HCT116 (cell line): ENCODE results near the gene MAN2C1.
A peak's percentile ranks its signal among the peaks of the same experiment; 100 is the strongest.

Experiments
- CEBPB ChIP-seq: IDR thresholded peaks from 2 replicates; pipeline ENCODE4 v1.6.1; 2012; ENCODE audit warnings: low read depth
- EGR1 ChIP-seq: IDR thresholded peaks from 2 replicates; pipeline ENCODE4 v1.6.1; 2012; ENCODE audit warnings: low read depth
- EZH2phosphoT487 ChIP-seq: fragments of 200-600 bp; IDR thresholded peaks from 2 replicates; pipeline ENCODE4 v1.6.1; 2018; ENCODE audit warnings: antibody characterized with exemption, borderline replicate concordance
- JUND ChIP-seq: IDR thresholded peaks from 2 replicates; pipeline ENCODE4 v1.6.1; 2012
- POLR2A ChIP-seq: IDR thresholded peaks from 2 replicates; pipeline ENCODE4 v1.7.0; 2011; ENCODE audit warnings: borderline replicate concordance; ENCODE audit not compliant: insufficient read depth, insufficient read length; ENCODE audit errors: extremely low read depth
- POLR2AphosphoS5 ChIP-seq: IDR thresholded peaks from 2 replicates; pipeline ENCODE4 v1.6.1; 2011; ENCODE audit warnings: mild to moderate bottlenecking, low read depth, low read length, moderate library complexity
- SIN3A ChIP-seq: IDR thresholded peaks from 2 replicates; pipeline ENCODE4 v1.6.1; 2012; ENCODE audit warnings: low read depth
- SRF ChIP-seq: IDR thresholded peaks from 2 replicates; pipeline ENCODE4 v1.6.1; 2012; ENCODE audit warnings: low read depth
- ZFX ChIP-seq: fragments of 450-650 bp; IDR thresholded peaks from 2 replicates; pipeline ENCODE4 v1.6.1; 2017
- TF ChIP-seq, protein P1 (sequence below), 3 experiments: fragments of 200-600 bp in 1 of 3; sonication (generic) in 1 of 3; IDR thresholded peaks in 2 of 3; conservative IDR thresholded peaks in 1 of 3; 2 replicates each; pipeline ENCODE4 v1.5.1; 2012 to 2017; ENCODE audit warnings: low read depth in 2 of 3, low read length in 2 of 3, antibody characterized with exemption in 1 of 3, borderline replicate concordance in 1 of 3, control low read depth in 1 of 3, mild to moderate bottlenecking in 1 of 3, mixed read lengths in 1 of 3, mixed run types in 1 of 3, moderate library complexity in 1 of 3; ENCODE audit not compliant: insufficient read depth in 1 of 3
- TF ChIP-seq, protein P2 (sequence below): IDR thresholded peaks from 2 replicates; pipeline ENCODE4 v1.6.1; 2012; ENCODE audit warnings: low read depth

DNA sequence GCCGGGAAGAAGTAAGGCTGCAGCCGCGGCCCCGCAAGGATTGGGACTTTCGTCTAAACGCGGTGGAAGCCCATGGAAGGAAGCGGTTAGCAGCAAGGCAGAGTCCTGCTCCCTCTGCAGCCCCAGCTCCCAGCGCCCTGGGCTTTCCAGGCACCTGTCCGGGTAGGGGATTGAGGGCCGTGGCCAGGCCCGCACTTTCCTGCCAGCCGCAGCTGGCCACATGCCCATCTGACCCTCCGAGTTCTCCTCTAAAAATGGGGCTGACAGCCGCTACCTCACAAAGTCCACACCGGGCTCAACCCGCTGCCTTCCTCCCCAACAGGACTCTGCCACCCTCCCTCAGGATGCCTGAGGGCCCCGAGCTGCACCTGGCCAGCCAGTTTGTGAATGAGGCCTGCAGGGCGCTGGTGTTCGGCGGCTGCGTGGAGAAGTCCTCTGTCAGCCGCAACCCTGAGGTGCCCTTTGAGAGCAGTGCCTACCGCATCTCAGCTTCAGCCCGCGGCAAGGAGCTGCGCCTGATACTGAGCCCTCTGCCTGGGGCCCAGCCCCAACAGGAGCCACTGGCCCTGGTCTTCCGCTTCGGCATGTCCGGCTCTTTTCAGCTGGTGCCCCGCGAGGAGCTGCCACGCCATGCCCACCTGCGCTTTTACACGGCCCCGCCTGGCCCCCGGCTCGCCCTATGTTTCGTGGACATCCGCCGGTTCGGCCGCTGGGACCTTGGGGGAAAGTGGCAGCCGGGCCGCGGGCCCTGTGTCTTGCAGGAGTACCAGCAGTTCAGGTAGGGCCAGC lies 19.7 kb downstream of the MAN2C1 start:
- TF ChIP-seq, protein P1, sequence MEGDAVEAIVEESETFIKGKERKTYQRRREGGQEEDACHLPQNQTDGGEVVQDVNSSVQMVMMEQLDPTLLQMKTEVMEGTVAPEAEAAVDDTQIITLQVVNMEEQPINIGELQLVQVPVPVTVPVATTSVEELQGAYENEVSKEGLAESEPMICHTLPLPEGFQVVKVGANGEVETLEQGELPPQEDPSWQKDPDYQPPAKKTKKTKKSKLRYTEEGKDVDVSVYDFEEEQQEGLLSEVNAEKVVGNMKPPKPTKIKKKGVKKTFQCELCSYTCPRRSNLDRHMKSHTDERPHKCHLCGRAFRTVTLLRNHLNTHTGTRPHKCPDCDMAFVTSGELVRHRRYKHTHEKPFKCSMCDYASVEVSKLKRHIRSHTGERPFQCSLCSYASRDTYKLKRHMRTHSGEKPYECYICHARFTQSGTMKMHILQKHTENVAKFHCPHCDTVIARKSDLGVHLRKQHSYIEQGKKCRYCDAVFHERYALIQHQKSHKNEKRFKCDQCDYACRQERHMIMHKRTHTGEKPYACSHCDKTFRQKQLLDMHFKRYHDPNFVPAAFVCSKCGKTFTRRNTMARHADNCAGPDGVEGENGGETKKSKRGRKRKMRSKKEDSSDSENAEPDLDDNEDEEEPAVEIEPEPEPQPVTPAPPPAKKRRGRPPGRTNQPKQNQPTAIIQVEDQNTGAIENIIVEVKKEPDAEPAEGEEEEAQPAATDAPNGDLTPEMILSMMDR (IDR thresholded peaks at IDR 0.05 in 2 of 3, conservative IDR thresholded peaks at IDR 0.05 in 1 of 3; ENCODE audit: borderline replicate concordance in 1 of 3, insufficient read depth in 1 of 3, low read depth in 2 of 3, low read length in 2 of 3), result no peak
- TF ChIP-seq SRF (no peak), EZH2phosphoT487 (no peak), POLR2AphosphoS5 (0 out of 2 replicates have a peak, but pooled peaks have one; percentile 6), CEBPB (no peak), JUND (no peak), POLR2A (no peak), ZFX (no peak), EGR1 (no peak), SIN3A (no peak)
- TF ChIP-seq, protein P2, sequence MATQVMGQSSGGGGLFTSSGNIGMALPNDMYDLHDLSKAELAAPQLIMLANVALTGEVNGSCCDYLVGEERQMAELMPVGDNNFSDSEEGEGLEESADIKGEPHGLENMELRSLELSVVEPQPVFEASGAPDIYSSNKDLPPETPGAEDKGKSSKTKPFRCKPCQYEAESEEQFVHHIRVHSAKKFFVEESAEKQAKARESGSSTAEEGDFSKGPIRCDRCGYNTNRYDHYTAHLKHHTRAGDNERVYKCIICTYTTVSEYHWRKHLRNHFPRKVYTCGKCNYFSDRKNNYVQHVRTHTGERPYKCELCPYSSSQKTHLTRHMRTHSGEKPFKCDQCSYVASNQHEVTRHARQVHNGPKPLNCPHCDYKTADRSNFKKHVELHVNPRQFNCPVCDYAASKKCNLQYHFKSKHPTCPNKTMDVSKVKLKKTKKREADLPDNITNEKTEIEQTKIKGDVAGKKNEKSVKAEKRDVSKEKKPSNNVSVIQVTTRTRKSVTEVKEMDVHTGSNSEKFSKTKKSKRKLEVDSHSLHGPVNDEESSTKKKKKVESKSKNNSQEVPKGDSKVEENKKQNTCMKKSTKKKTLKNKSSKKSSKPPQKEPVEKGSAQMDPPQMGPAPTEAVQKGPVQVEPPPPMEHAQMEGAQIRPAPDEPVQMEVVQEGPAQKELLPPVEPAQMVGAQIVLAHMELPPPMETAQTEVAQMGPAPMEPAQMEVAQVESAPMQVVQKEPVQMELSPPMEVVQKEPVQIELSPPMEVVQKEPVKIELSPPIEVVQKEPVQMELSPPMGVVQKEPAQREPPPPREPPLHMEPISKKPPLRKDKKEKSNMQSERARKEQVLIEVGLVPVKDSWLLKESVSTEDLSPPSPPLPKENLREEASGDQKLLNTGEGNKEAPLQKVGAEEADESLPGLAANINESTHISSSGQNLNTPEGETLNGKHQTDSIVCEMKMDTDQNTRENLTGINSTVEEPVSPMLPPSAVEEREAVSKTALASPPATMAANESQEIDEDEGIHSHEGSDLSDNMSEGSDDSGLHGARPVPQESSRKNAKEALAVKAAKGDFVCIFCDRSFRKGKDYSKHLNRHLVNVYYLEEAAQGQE, result no peak
